ENCODE data around the gene XYLT1.

- TF ChIP-seq CTCF (IDR thresholded peaks at IDR 0.05) = no peak
- TF ChIP-seq ZFX (IDR thresholded peaks at IDR 0.05; ENCODE audit: borderline replicate concordance) = no peak
Measured at GRCh38 chr16:17343728-17344127, 127.0 kb downstream of the XYLT1 start.
